ENCODE measurements around the gene SMYD3.

- TF ChIP-seq CTCF (IDR thresholded peaks at IDR 0.05; ENCODE audit: poor library complexity) (no peak), EZH2phosphoT487 (IDR thresholded peaks at IDR 0.05; ENCODE audit: low read depth, severe bottlenecking, unreplicated experiment) (no peak)
Measured at GRCh38 chr1:245704341-245704740, 802.7 kb downstream of the SMYD3 start.

Data from hepatocyte (in vitro differentiated cells).